Measurements from ENCODE around the gene NDUFS6. TPM values are rescaled to one million over a fixed set of nuclear protein-coding genes. Genes with fewer than 3 reads are reported as not detected.

NDUFS6 gene
- total RNA-seq, 1 donor from 2014 or later, result 40.3 TPM

GRCh38 chr5:1818784-1819183 lies 17.6 kb downstream of the NDUFS6 start:
- H3K27me3 Mint-ChIP-seq (ENCODE audit: unreplicated experiment), result no peaks in the 10 kb centered on the region
- H3K27ac Mint-ChIP-seq (ENCODE audit: unreplicated experiment), result no peak overlapping the region
- H3K9me3 Mint-ChIP-seq (ENCODE audit: unreplicated experiment), result no peaks in the 10 kb centered on the region
- peaks cover 6% of the 10 kb centered on the region for H3K4me1 Mint-ChIP-seq (ENCODE audit: low read depth, unreplicated experiment)
- no peak overlapping the region for H3K4me3 Mint-ChIP-seq (ENCODE audit: unreplicated experiment)
- no peak for TF ChIP-seq CTCF (IDR thresholded peaks at IDR 0.05; ENCODE audit: partially characterized antibody, unreplicated experiment)
- no peak for DNase-seq
- peaks cover 21% of the 10 kb centered on the region for H3K36me3 Mint-ChIP-seq (ENCODE audit: unreplicated experiment)

GRCh38 chr5:1819458-1819857 lies 18.3 kb downstream of the NDUFS6 start:
- Mint-ChIP-seq H3K27me3 (ENCODE audit: unreplicated experiment) (peaks cover 2% of the 10 kb centered on the region), H3K27ac (ENCODE audit: unreplicated experiment) (no peak overlapping the region), H3K36me3 (ENCODE audit: unreplicated experiment) (peaks cover 21% of the 10 kb centered on the region), H3K4me1 (ENCODE audit: low read depth, unreplicated experiment) (peaks cover 3% of the 10 kb centered on the region), H3K9me3 (ENCODE audit: unreplicated experiment) (peaks cover 3% of the 10 kb centered on the region), H3K4me3 (ENCODE audit: unreplicated experiment) (no peak overlapping the region)
- DNase-seq, result no peak
- no peak for TF ChIP-seq CTCF (IDR thresholded peaks at IDR 0.05; ENCODE audit: partially characterized antibody, unreplicated experiment)

GRCh38 chr5:1820381-1820780 lies 19.2 kb downstream of the NDUFS6 start:
- DNase-seq, result peak; percentile 46
- H3K9me3 Mint-ChIP-seq (ENCODE audit: unreplicated experiment), result peaks cover 3% of the 10 kb centered on the region
- peak overlapping the region; percentile 25 for H3K27ac Mint-ChIP-seq (ENCODE audit: unreplicated experiment)
- H3K27me3 Mint-ChIP-seq (ENCODE audit: unreplicated experiment), result peaks cover 2% of the 10 kb centered on the region
- H3K4me1 Mint-ChIP-seq (ENCODE audit: low read depth, unreplicated experiment), result peaks cover 3% of the 10 kb centered on the region
- no peak overlapping the region for H3K4me3 Mint-ChIP-seq (ENCODE audit: unreplicated experiment)
- peaks cover 21% of the 10 kb centered on the region for H3K36me3 Mint-ChIP-seq (ENCODE audit: unreplicated experiment)
- no peak for TF ChIP-seq CTCF (IDR thresholded peaks at IDR 0.05; ENCODE audit: partially characterized antibody, unreplicated experiment)

- TF ChIP-seq CTCF (IDR thresholded peaks at IDR 0.05; ENCODE audit: partially characterized antibody, unreplicated experiment), result no peak
- H3K27me3 Mint-ChIP-seq (ENCODE audit: unreplicated experiment), result peaks cover 4% of the 10 kb centered on the region
- peaks cover 21% of the 10 kb centered on the region for H3K36me3 Mint-ChIP-seq (ENCODE audit: unreplicated experiment)
- no peak overlapping the region for H3K27ac Mint-ChIP-seq (ENCODE audit: unreplicated experiment)
- H3K4me1 Mint-ChIP-seq (ENCODE audit: low read depth, unreplicated experiment), result peaks cover 3% of the 10 kb centered on the region
- no peak overlapping the region for H3K4me3 Mint-ChIP-seq (ENCODE audit: unreplicated experiment)
- peaks cover 4% of the 10 kb centered on the region for H3K9me3 Mint-ChIP-seq (ENCODE audit: unreplicated experiment)
- no peak for DNase-seq
Observed at GRCh38 chr5:1820926-1821325, 19.7 kb downstream of the NDUFS6 start.

- TF ChIP-seq CTCF (IDR thresholded peaks at IDR 0.05; ENCODE audit: partially characterized antibody, unreplicated experiment), result no peak
- DNase-seq, result no peak
- no peak overlapping the region for H3K4me3 Mint-ChIP-seq (ENCODE audit: unreplicated experiment)
- H3K4me1 Mint-ChIP-seq (ENCODE audit: low read depth, unreplicated experiment), result peaks cover 2% of the 10 kb centered on the region
- H3K36me3 Mint-ChIP-seq (ENCODE audit: unreplicated experiment), result peaks cover 21% of the 10 kb centered on the region
- peaks cover 4% of the 10 kb centered on the region for H3K9me3 Mint-ChIP-seq (ENCODE audit: unreplicated experiment)
- H3K27me3 Mint-ChIP-seq (ENCODE audit: unreplicated experiment), result peaks cover 4% of the 10 kb centered on the region
- no peak overlapping the region for H3K27ac Mint-ChIP-seq (ENCODE audit: unreplicated experiment)
Observed at GRCh38 chr5:1821862-1822261, 20.7 kb downstream of the NDUFS6 start.

Data from glutamatergic neuron (in vitro differentiated cells).